GM19397 (cell line): Measurements from ENCODE around the gene CAMKK2.
"Not testable (repeated sequence)": the region's sequence is repeated elsewhere in the genome, so short reads cannot be mapped to it uniquely, and the experiment has no call there.

Experiments
- ATAC-seq: cut with Tn5 transposase; IDR thresholded peaks from one replicate; pipeline ENCODE4 v1.9.1; 2021; ENCODE audit warnings: mild to moderate bottlenecking, moderate library complexity; ENCODE audit not compliant: unreplicated experiment

Gene CAMKK2

DNA sequence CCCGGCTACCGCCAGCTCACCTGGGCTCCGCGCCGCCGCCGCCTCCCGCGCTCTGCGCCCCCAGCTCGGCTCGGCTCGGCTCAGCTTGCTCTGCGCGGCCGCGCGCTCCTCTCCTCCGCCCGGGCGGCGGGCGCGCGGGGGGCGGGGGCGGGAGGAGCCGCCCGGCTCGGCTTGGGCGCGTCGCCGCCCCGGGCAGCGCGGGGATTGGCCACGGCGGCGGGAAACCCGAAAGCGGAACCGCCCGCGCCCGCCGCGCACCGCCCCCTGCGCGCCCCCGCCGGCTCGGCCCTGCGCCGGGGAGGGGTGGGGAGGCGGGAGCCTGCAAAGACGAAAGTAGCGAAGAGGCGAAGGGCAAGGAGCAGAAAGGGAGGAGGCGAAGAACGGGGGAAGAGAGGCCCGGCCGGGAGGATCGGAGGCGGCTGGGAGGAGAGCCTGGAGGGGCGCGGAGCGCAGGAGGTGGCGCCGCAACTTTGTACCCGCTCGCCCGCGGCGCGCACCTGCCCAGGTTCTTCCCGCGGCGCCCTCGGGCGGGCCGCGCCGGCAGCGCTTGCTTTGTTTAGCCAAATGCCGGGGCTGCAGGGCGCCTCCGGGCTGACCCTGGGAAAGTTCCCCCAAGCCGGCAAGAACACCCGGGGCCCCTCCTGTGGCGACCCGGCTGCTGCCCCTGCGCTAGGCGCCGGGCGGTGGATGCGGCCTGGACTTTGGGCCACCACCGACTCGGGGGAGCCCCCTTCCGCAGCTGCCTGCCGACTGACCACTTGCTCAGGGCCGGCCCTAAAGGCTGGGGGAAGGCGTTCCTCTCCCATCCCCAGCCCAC, at the start of gene CAMKK2:
CAMKK2 (minus strand) TSS at position 92 of the 817 bp plus-strand sequence. CDS start 22,183 bp downstream, outside the sequence.
- ATAC-seq: peak; percentile 77

DNA sequence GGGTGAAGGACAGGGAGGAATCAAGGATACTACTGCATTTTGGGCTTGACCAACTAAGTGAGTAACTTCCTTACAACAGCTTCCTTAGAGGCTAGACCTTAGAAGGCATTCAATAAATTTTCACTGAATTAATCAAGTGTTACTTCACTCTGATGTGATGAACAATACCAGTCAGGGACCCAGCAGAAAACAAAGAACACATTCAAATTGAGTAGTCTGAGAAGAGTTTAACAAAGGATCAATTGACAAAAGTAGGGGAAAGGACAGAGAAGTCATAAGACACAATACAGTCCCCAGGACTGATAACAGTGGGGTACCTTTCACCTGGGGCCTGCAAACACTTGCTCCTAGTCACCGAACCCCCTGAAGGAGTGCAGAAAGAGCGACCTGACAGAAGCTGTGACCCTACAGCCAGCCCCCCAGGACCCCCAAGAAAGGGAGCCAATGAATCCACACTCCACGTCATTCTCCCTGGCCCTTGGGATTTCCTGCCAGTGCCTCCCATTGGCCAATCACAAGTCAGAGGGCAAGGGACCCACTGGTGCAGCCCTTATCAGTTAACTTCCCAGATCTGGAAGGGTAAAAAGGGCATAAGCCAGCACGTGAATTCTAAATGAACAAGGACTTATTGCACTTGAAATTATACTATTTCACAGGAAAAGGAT, 48.8 kb upstream of the CAMKK2 start:
- no peak for ATAC-seq

DNA sequence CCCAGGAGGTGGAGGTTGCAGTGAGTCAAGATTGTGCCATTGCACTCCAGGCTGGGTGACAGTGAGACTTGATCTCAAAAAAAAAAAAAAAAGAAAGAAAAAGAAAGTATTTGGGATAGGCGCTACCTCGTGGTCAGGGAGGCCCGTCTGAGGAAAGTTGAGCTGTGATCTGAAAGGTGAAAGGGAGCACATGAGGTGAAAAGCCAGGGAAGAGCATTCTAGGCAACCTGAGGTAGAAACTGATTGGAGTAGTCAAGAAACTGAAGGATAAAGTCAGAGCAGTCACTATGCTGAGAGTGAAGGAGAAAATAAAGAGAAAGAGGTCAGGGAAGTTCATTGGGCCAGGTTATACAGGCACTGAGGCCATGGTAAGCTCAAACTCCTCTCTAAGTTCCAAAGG, 48.0 kb upstream of the CAMKK2 start:
- ATAC-seq: no peak

DNA sequence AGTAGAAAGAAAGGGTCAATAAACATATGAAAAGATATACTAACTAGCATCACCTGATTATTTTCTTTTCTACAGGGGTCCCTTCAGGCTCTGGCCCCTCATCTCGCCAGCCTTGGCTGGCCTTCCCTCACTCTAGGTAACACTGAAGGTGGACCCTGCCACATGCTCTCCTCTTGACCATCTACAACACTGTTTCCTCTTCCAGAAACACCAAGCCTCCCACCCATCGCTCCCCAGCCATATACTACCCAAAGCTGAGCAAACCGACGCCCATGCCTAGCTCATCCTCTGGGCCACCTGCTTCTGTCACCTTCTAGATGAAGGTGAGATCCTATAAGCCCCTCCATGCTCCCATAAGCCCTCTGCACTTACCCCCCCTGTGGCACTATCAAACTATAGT, 40.9 kb upstream of the CAMKK2 start:
- ATAC-seq: no peak

DNA sequence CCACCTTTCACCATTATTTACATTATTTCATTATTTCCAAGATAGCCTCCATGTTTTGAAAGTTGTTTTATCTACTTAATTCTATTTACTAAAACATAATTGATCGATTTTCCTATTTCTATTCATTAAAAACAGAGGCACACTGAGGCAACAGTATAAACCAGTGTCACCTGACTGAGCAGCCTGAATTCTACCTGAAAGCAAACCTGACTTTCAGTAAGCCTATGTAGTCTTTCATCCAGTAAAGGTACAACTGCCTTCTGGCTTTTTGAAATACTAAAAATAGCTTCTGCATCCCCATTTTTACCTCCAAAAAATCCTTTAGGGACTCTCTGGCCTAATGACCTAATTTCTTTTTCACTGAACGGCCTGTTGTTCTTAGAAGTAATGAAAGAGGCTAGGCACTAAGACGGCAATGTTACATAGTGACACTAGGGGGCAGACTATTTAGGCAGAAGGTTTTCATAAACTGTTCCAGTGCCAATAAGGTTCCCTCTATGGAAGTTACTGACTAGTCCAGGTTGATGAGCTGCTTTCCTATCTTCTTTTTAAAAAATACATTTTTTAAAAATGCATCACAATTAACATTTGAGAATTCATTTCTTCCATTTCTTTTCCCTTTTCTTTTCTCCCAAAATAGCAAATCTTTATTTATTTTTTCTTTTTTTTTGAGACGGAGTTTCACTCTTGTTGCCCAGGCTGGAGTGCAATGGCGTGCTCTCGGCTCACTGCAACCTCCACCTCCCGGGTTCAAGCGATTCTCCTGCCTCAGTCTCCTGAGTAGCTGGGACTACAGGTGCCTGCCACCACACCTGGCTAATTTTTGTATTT, 38.2 kb upstream of the CAMKK2 start:
- ATAC-seq: no peak

DNA sequence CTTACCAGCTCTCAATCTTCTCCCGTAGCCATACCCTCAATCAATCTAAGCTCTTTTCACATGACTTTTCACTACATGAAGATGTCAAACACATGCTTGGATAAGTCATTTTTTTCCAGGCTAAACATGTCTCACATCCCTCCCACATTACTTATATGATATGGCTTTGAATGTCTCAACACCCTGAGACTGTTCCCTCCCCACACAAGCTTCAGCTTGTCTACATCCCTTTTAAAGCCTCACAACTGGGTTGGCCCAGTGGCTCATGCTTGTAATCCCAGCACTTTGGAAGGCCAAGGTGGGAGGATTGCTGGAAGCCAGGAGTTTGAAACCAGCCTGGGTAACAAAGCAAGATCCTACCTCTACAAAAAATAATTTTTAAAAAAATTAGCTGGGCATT, 37.2 kb upstream of the CAMKK2 start:
- ATAC-seq: no peak

DNA sequence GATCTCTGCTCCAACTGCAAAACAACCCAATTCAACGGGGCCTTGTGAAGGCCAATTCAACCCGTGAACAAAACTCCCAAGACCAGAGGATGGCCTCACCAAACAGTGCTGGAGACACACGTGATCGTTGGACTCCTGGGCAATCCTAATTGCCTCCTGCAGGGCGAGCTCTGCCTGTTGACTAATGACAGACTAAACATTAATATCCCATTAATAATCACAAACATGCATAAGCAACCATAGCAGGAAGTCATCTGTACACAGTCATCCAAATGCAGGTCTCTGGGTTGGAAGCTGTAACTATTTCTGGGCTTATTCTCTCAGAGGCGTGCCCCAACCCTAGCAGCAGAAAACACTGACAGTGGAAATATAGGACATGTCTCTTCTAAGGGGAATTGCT, 34.7 kb upstream of the CAMKK2 start:
- ATAC-seq: no peak

DNA sequence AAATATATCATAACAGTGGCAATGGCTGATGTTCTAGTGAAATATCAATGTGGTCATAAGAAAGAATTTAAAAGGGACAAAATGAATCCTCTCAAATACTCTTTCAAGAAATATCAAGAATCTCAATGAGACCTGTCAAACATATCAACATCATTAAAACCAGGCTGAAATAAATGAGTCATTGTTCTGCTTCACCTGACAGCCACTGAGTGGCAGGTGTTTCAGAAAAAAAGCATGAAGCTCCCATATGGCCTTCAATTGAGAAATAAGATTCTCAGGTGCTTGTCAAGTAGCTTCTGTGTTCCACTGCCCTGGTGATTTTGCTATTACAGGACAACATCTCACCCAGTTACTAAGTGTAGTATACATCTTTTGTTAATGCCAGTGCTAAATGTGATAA, 34.2 kb upstream of the CAMKK2 start:
- no peak for ATAC-seq

DNA sequence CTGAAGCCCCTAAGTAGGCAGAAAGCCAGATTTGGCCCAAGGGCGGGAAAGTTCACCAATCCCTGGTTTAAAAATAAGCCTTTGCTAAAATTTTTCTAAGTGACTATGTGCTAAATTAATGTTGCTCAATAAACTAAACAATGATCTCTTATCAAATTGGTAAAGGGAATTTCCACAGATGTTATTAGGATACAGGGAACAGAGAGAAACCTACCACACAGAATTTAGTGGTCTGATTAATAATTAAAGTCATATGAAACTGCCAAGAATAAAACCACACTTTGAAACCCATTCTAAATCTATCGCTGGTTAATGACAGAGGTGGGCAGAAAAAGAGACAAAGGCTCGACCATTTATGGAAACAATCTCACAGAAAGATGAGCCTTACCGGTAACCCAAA, 33.7 kb upstream of the CAMKK2 start:
- no peak for ATAC-seq

DNA sequence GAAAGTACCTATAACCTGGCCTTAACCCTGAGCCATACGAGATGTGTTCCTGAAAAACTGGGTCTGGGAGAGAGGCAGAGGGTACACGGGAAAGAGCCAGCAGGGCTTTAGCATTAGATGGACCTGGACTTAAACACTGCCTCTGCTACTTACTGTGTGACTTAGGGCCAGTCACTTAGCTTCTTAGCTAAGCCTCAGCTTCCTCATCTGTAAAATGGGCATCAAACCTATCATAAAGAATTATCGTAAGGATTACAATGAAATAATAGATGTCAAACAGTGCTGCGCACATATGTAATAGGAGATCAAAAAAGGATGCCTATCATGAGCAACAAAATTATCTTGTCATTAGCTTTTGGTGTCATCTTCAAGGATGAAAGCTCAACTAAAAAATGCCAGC, 32.1 kb upstream of the CAMKK2 start:
- ATAC-seq: no peak

DNA sequence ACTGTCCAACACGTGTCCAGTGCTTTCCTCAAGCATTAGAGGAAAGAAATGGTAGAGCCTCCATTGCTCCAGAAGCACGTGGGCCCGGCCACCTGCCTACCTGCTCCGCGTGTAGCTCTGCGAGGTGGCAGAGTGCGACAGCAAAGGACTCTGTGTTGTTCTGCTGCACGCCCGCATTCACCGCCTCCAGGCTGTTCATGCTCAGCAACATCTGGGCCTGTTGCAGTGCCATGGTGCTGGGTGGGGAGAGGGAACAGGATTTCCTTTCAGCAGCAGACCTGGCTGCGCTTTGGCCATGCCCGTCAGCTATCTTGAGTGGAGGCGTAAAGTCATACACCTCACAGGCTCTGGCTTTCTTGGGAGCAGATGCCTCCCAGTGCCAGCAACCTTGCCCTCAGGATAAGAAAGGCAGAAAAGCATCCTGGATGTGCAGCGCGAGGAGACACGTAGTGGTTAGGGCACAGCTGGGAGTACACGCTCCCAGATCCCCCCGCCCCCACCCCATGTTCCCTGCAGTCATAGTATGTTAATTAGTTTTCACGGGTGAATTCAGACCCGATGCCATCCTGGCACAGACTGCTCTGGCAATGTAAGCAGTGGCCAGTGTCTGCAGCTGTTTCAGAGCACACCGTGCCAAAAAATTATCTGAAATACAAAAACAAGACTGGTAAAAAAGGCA, 30.6 kb upstream of the CAMKK2 start:
- no peak for ATAC-seq

DNA sequence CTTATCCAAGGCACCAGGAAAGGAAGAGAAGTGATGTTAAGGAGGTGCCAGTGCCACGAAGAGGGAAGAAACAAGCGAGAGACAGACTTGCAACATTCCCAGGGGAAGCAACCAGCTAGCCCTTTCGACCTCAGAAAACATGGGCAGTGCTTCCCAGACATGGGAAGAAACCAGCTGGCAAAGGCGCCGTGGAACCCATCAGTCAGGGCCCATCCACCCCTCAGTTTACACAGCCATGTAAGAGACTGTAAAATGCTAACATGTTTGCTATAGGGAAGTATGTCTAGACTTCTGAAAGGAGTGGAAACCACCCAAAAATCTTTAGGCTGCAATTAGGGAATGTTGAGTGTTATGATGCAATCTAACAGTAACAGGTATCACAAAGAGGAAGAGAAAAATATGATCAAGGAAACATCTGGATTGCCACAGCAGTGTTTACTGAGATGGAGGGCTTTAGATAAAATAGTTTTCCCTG, 29.4 kb upstream of the CAMKK2 start:
- no peak for ATAC-seq

DNA sequence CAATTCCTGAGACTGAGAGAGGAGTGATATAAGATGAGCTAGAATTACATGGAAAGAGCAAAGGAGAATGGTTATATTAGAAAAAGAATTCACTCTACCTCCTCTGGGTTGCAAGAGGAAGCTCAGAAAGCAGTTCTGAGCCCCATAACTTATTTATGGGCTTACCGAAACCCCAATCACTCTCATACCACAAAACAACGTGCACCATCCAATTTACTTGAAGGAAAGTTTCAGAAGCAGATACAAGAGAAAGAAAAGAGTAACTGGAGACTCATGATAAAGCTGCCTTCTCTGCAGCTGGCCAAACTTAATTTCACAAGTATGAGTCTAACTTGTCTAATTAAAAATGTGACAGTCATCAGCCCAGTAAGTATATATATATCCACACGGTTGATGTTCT, 27.4 kb upstream of the CAMKK2 start:
- ATAC-seq: no peak

DNA sequence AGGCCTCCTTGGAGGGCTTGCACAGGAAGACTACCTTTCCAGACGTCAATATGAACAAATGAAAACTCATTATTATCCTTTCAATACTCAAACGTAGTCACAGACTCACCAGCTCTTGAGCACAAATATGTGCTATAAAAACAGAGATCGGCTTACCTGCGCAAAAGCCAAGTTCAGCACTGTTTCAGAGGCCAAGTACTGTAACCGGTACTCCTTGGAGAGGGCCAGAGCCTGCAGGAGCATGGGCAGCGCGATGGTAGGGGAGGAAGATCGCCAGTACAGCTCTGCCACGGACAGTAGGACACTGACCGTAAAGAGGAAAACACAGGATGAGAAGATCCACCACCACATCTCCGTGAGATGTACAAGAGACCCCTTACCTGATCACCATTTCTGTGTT, 21.6 kb upstream of the CAMKK2 start:
- no peak for ATAC-seq

DNA sequence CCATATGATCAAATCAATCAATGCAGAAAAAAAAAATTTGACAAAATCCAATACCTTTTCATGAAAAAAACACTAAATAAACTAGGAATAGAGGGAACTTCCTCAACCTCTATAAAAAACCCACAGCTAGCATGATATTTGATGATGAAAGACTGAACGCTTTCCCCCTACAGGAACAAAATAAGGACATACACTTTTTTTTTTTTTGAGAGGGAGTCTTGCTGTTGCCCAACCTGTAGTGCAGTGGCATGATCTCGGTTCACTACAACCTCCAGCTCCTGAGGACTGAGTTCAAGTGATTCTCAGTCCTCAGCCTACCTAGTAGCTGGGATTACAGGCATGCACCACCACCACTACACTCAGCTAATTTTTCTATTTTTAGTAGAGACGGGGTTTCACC, 17.9 kb upstream of the CAMKK2 start:
- no peak for ATAC-seq

DNA sequence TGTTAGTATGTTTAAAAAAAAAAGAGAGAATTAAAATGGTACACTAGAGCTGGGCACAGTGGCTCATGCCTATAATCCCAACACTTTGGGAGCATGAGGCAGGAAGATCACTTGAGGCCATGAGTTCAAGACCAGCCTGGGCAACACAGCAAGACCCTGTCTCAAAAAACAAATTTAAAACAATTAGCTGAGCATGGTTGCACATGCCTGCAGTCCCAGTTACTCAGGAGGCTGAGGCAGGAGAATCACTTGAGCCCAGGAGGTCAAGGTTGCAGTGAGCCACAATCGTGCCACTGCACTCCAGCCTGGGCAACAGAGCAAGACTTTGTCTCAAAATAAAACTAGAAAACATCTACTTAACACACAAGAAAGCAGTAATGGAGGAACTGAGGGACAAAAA, 13.7 kb upstream of the CAMKK2 start:
- ATAC-seq: not testable (repeated sequence)

DNA sequence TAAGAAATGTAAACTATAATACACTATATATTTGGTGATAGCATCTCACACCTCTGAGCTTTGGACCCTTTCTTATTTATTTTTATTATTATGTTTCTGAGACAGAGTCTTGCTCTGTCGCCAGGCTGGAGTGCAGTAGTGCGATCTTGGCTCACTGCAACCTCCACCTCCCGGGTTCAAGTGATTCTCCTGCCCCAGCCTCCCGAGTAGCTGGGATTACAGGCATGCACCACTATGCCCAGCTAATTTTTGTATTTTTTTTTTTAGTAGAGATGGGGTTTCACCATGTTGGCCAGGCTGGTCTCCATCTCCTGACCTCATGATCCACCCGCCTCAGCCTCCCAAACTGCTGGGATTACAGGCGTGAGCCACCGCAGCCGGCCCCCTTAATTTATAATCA, 10.9 kb upstream of the CAMKK2 start:
- ATAC-seq: not testable (repeated sequence)

DNA sequence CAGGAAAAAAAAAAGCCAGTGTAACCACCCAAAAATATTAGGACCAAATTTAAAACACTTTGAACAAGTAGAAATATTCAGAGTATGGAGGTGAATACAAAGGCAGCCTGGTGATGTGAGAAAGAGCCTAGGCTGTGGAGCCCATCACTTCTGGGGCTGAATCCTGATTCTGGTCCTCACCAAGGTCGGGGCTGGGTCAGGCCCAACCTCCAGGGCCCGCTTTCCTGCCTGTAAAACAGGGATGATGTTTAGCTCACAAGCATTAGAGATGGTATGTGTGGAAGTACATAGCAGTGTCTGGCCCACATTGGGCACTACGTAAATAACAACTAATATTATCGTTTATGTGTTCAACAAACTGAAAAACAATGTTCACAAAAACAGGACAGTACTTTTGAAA, 7.8 kb upstream of the CAMKK2 start:
- ATAC-seq: no peak

DNA sequence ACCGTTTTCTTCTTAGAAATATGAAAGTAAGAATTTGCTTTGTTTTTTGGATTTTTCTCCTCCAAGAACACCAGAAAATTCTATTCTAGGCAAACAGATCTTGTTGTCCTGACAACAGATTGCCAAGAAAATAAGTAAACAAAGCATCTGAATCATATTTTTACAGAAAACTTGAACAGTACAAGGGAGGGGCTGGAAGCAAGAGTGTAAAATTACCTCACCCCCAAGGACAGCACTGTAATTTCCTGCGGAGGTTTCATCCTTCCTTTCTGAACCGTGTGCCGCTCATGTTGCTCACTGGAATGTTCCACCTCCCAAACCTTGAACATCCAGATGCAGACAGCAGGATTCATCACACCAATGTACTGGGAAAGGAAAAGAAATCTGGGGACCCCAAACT, 5.4 kb upstream of the CAMKK2 start:
- no peak for ATAC-seq

DNA sequence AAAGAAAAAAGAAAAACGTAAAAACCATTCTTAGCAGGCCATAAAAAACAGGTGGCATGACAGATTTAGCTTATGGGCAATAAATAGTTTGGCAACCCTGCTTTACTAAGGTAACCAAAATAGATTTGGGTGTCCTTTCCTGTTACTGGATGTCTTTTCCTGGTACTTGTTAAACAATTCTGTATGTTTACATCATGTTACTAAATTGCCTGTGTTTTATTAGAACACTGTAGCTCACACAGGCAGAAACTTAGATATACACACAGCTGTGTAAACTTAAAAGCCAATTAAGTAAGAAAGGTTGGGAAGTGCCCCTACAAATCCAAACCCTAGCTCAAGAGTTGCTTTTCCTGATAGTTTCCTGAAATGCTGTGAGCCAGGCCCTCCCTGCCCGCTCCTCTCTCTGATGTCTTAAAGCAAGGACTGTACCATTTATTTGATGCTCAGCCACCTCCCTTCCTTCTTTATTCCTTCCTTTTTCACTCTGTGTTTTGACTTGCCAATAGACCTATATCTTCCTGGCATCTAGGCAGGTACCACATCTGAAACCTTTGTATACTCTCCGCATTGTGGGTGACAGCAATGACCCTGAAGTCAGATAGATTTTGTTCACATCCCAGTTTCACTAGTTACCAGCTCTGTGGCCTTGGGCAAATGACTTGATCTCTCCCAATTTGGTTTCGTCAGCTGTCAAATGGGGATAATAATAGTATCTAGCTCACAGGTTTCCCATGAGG, 3.7 kb upstream of the CAMKK2 start:
- ATAC-seq: no peak
